22Rv1 (cell line): Measurements from ENCODE around the gene CRYGN.

Experiments
- CTCF ChIP-seq: fragments of 450-650 bp; IDR thresholded peaks from 2 replicates; pipeline ENCODE4 v1.5.1; 2017; ENCODE audit warnings: mild to moderate bottlenecking
- ZFX ChIP-seq: fragments of 450-650 bp; IDR thresholded peaks from 2 replicates; pipeline ENCODE4 v1.6.1; 2017; ENCODE audit warnings: antibody characterized with exemption, borderline replicate concordance

GRCh38 chr7:151423226-151423625 is 16.7 kb downstream of the CRYGN start:
- no peak for TF ChIP-seq CTCF
- TF ChIP-seq ZFX, result no peak
